ENCODE measurements around the gene JTB. TPM values are rescaled to one million over a fixed set of nuclear protein-coding genes. Genes with fewer than 3 reads are reported as not detected.

The JTB gene
- total RNA-seq, 2 donors from 2014 or later = 151 to 177 TPM

GRCh38 chr1:153960206-153960605 lies 17.3 kb downstream of the JTB start:
- ATAC-seq (no peak), DNase-seq (no peak)
- peak overlapping the region in 1 of 4 donors; percentile 22 for H3K27ac ChIP-seq
- no peaks in the 10 kb centered on the region for H3K9me3 ChIP-seq
- no peaks in the 10 kb centered on the region for H3K27me3 ChIP-seq
- no peak overlapping the region for H3K4me3 ChIP-seq
- no peak for TF ChIP-seq CTCF (IDR thresholded peaks at IDR 0.05)
- TF ChIP-seq POLR2A (IDR thresholded peaks at IDR 0.05) = no peak
- WGBS, 2 donors = 77 to 81% methylated on average over 5 to 11 of the region's 11 CpGs
- intact Hi-C loops (cut with DNase I) = no loop called here
- peaks cover 66% of the 10 kb centered on the region for H3K4me1 ChIP-seq
- H3K36me3 ChIP-seq (replicated peaks in 1 of 2; ENCODE audit: insufficient read depth in 1 of 2, low read depth in 2 of 2) = peaks cover 0 to 4% of the 10 kb centered on the region in 2 donors

- no peaks in the 10 kb centered on the region for H3K9me3 ChIP-seq
- H3K36me3 ChIP-seq (replicated peaks in 1 of 2; ENCODE audit: insufficient read depth in 1 of 2, low read depth in 2 of 2) = peaks cover 0 to 4% of the 10 kb centered on the region in 2 donors
- no peak overlapping the region for H3K4me3 ChIP-seq
- H3K4me1 ChIP-seq = peaks cover 62% of the 10 kb centered on the region
- WGBS, 2 donors = 69 to 75% methylated on average over 3 of the region's 3 CpGs
- ATAC-seq (no peak), DNase-seq (no peak)
- TF ChIP-seq POLR2A (IDR thresholded peaks at IDR 0.05) = no peak
- no peak for TF ChIP-seq CTCF (IDR thresholded peaks at IDR 0.05)
- H3K27ac ChIP-seq = peak overlapping the region in 1 of 4 donors; percentile 86
- intact Hi-C loops (cut with DNase I) = no loop called here
- H3K27me3 ChIP-seq = no peaks in the 10 kb centered on the region
Measured at GRCh38 chr1:153959454-153959853, 18.0 kb downstream of the JTB start.

GRCh38 chr1:153958961-153959260 lies 18.6 kb downstream of the JTB start:
- no peak for ATAC-seq
- Histone ChIP-seq H3K9me3 (no peaks in the 10 kb centered on the region), H3K36me3 (replicated peaks in 1 of 2; ENCODE audit: insufficient read depth in 1 of 2, low read depth in 2 of 2) (peaks cover 0 to 4% of the 10 kb centered on the region in 2 donors), H3K27me3 (no peaks in the 10 kb centered on the region), H3K27ac (peak overlapping the region in 2 of 4 donors; percentile 34 to 86), H3K4me1 (peaks cover 57% of the 10 kb centered on the region), H3K4me3 (no peak overlapping the region)
- intact Hi-C loops (cut with DNase I) = no loop called here
- 15 to 17% methylated on average over 4 of the region's 4 CpGs for WGBS, 2 donors
- TF ChIP-seq CTCF (IDR thresholded peaks at IDR 0.05) (no peak), POLR2A (IDR thresholded peaks at IDR 0.05) (no peak)
- DNase-seq = peak in 1 of 4 donors; percentile 26

GRCh38 chr1:153958111-153958960 lies 19.1 kb downstream of the JTB start, which contains the start of gene CRTC2:
Gene CRTC2 (minus strand): TSS chr1:153958612. CDS start chr1:153958497, 115 bp downstream.
- intact Hi-C loops (cut with DNase I) = no loop called here
- H3K4me1 ChIP-seq = peaks cover 54% of the 10 kb centered on the region
- H3K27ac ChIP-seq = peak within 1 kb of the TSS; percentile 74 to 89 (median 82)
- DNase-seq (peak; percentile 98 to 99 (median 99)), ATAC-seq (peak; percentile 89)
- H3K27me3 ChIP-seq = no peaks in the 10 kb centered on the region
- H3K36me3 ChIP-seq (replicated peaks in 1 of 2; ENCODE audit: insufficient read depth in 1 of 2, low read depth in 2 of 2) = peaks cover 0 to 4% of the 10 kb centered on the region in 2 donors
- TF ChIP-seq POLR2A (IDR thresholded peaks at IDR 0.05) (peak; percentile 29 to 81 (median 69)), CTCF (IDR thresholded peaks at IDR 0.05) (peak in 1 of 7 experiments; percentile 10)
- H3K9me3 ChIP-seq = no peaks in the 10 kb centered on the region
- 0% methylated on average over 53 to 74 of the region's 75 CpGs for WGBS, 2 donors
- peak within 1 kb of the TSS; percentile 75 to 97 for H3K4me3 ChIP-seq
